ENCODE data around the gene PFKL. TPM values are rescaled to one million over a fixed set of nuclear protein-coding genes. Genes with fewer than 3 reads are reported as not detected.
A peak's percentile ranks its signal among the peaks of the same experiment; 100 is the strongest.
"Not testable (repeated sequence)": the region's sequence is repeated elsewhere in the genome, so short reads cannot be mapped to it uniquely, and the experiment has no call there.

Gene PFKL
- total RNA-seq, 1 experiment from 2014 or later = 70.6 TPM

DNA sequence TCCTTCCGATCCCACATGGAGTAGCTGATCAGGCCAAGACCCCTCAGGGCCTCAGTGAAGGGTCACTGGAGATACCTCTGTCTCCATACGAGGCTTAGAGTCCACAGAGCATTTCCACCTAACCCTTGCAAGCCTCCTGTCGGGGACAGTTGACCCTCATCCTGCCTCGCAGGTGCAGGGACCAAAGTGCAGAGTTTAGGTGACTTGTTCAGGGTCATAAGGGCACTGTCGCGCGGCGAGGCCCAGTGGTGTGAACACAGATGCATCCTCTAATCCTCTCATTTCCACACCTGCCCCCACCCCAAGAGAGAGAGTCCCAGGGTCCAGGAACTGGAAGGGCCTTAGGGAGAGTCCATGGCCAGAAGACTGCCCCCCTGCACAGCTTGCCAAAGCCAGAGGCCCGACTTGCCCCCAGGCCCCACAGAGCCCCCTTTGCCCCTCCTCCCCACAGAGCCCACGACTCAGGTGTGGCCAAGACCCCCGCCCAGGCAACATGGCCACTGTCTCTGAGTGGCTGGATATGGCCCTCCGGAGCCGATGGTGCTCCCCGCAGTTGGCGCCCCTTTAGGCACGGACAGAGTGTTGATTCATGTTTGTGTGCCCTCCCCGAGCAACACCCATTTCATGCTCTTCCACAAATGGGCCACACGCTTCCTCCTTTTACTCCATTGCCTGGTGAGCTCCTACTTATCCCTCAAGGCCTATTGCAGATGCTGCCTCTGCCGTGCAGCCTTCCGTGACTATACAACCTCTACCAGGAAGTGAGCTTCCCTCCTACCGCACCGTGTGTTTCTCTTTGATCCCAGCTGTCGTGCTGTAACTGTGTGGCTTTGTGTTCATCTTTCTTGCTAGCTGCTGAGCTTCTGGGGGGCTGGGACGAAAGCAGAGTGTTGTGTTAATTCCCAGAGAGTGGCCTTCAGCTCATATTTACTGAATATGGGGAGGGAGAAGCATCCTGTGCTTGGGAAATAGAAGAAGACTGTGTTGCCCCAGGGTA is 55.2 kb downstream of the PFKL start:
- no peak for DNase-seq (ENCODE audit: low read depth)

DNA sequence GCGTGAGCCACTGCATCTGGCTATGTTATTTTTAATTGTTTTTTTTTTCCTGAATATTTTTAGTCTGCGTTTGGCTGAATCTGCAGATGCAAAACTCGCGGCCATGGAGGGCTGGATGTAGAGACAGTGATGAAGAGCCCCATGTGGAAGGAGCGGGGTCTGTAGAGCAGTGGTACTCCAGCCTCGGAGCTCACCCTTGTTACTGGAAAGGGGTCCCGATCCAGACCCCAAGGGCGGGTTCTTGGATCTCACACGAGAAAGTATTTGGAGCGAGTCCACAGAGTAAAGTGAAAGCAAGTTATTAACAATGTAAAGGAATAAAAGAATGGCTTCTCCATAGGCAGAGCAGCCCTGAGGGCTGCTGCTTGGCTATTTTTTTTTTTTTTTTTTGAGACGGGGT is 56.3 kb downstream of the PFKL start:
- DNase-seq (ENCODE audit: low read depth) = no peak

DNA sequence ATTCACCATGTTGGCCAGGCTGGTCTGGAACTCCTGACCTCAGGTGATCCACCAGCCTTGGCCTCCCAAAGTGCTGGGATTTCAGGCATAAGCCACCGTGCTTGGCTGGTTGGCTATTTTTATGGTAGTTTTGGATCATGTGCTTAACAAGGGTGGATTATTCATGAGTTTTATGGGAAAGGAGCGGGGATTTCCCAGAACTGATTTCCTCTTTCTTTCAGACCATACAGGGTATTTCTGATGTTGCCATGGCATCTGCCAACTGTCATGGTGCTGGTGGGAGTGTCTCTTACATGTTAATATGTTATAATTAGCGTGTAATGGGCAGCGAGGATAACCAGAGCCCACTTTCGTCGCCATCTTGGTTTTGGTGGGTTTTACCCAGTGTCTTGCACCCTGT is 56.8 kb downstream of the PFKL start:
- DNase-seq (ENCODE audit: low read depth) = no peak

DNA sequence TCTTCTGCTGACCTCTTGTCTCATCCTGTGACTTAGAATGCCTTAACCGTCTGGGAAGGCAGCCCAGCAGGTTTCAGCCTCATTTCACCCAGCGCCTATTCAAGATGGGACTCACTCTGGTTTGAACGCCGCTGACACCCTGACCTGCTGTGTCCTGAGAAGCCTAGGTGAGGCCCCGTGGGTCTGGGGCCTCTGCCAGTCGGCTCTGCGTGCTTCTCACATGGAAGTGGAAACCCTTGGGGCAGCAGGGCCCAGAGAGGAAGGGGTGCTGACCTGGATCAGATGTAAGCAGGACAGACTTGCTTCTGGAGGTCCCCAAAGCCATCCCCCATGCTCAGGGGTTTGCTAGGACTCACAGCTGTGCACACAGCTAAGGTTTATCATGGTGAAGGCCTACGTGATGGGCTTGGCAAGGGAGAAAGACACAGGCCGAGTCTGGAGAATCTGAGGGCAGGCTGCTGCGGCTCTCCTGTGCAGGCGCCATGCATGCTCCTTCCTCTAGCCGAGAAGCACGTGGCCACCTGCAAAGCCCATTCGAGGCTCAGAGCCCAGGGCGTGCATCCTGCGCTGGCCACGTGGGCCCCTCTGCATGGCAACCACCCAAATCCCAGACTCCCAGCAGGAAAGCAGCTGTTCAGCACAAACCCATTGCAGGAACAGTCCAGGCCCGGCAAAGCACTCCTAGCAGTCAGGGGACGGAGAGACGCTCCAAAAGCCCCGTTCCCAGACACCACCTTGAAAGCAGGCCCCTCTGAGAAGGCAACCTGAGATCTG is 57.4 kb downstream of the PFKL start:
- no peak for DNase-seq (ENCODE audit: low read depth)

DNA sequence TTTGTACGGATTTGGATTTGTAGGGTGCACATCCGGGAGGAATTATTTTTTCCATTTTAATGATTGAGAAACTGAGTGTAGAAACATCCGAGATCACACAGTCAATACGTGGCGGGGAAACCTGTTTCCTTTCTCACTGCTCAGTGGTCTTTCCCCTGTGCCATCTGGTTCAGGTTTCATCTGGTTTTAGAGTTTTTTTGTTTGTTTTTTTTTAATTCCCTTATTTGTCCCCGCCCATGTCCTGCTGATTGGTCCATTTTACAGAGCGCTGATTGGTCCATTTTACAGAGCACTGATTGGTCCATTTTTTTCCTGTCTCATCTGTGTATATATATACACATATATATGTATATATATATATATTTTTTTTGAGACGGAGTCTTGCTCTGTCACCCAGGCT is 59.5 kb downstream of the PFKL start:
- no peak for DNase-seq (ENCODE audit: low read depth)

DNA sequence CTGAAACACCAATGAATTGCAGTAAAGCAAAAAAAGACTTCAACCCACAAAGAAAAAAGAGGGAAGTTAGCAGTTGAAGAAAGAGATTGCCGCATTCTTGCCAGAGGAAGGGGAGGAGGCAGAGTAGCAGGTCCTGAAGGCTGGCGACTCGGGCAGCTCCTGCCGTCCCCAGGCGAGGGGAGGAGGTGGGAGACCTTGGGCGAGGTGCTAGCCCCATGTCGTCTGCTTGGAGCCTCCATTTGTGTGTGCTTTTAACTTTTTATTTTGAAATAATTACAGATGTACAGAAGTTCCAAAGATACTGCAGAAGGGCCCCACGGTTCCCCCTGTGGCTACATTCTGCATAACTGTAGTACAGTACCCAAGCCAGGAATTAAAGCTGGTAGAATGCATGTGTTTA is 60.3 kb downstream of the PFKL start:
- no peak for DNase-seq (ENCODE audit: low read depth)

DNA sequence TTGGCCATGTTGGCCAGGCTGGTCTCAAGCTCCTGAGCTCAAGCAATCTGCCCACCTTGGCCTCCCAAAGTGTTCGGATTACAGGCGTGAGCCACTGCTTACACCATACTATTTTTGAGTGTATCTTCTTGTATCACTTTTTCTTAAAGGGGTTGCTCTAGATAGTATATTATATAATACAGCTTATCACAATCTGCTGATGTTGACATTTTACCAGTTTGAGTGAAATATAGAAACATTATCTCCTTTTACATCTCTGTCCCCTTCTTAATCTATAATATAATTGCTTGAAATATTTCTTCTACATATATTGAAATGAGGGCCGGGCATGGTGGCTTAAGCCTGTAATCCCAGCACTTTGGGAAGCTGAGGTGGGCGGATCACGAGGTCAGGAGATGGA is 62.0 kb downstream of the PFKL start:
- DNase-seq (ENCODE audit: low read depth) = not testable (repeated sequence)

DNA sequence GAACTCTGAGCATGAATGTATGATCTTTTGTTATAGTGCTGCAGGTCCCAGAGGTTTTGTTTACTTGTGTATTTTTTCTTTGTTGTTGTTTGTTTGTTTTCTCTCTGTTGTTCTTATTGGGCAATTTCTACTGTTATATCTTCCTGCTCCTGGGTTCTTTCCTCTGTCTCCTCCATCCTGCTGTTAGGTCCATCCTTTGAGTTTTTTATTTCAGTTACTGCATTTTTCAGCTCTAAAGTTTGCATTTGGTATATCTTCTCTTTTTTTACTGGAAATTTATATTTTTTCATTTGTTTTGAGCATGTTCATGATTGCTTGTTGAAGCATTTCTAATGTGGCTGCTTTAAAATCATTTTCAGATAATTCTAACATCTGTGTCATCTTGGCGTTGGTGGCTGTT is 63.4 kb downstream of the PFKL start:
- DNase-seq (ENCODE audit: low read depth) = no peak

DNA sequence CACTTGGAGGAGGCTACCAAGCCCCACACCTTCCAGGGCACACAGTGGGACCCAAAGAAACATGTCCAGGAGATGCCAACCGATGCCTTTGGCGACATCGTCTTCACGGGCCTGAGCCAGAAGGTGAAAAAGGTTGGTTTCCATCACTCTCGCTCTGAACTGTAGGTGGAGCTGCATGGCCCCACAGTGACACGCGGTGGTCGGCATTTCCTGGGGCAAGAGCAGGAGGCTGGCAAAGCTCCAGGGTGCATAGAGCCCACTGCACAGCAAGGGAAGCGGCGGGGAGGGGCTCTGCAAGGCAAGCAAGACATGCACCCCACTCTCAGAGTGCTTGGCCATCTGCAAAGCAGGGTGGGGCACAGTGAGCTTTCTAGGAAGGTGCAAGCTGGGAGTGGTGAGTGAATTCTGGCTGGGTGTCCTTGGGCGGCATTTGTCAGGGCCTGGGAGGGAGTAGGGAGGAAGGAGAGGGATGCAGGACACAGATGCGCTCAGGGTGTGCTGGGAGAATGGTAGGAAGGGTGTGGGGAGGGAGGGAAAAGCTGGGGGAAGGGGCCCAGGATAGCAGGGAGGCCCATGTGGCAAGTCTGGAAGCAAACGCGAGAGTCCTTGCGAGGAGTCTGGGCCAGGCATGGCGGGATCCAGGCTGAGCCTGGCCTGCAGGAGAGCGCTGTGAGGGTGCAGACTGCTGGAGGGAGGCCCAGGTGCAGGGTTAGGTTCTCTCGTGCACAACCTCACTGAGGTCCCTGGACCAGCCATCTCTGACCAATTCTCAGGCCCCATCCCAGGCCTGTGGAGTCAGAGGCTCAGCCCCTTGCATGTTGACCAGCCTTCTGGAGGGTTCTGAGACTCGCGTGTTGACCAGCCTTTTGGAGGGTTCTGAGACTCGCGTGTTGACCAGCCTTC is 64.5 kb downstream of the PFKL start:
- no peak for DNase-seq (ENCODE audit: low read depth)

DNA sequence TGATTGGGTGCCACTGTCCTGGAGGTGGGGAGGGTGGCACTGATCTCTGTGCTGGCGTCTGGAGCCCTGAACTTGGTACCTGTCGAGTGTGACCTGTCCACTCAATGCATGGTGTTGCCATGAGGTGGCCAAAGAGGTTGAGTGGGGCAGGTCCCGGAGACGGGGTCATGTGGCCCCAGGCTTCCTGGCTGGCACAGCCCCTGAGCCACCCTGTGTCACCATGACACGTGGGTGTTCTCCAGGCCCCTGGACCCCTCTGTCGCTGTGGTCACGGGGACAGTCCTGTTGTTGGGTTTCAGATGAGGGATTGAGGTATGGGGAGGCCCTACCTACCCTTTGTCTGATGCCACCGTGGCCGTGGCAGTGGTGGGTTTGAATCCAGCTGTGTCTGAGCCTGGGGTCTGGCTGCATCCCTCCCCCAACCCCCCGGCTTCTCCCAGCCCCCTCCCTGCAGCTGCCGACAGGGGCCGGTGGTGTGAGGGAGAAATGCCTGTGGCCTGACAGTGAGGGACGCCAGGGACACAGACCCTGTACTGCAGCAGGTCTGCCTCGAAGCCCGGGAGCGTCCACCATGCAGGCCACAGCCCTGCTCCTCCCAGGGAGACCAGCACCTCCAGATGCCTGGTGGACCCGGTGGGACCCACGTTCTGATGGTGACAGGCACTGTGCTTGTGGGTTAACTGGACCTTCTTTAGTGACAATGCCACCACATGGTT is 65.6 kb downstream of the PFKL start:
- no peak for DNase-seq (ENCODE audit: low read depth)

DNA sequence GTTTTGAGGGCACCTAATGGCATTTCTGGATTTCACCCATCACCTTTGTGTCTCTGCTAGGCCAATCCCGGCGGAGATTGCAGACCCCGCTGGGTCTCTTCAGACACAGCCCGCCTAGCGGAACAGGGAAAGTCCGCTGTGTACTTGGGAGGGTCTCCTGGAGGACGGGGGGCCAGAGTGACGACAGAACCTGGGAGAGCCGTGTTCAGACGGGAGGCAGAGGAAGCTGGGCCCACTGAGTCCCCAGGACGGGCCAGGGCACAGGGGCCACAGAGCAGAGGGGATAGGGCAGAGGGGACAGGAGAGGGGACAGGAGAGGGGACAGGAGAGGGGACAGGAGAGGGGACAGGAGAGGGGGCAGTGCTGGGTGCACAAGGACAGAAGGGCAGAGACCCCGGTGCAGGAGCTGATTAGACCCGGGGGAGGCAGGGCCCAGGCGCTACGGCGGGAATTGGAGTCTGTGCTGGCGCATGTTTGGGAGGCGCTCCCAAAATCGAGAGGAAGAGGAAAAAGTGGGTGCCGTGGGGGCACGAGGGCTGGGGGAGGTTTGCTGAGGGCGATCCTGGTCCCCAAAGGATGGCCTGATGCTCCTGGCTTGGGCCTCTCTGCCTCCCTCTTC is 66.2 kb downstream of the PFKL start:
- DNase-seq (ENCODE audit: low read depth) = no peak

DNA sequence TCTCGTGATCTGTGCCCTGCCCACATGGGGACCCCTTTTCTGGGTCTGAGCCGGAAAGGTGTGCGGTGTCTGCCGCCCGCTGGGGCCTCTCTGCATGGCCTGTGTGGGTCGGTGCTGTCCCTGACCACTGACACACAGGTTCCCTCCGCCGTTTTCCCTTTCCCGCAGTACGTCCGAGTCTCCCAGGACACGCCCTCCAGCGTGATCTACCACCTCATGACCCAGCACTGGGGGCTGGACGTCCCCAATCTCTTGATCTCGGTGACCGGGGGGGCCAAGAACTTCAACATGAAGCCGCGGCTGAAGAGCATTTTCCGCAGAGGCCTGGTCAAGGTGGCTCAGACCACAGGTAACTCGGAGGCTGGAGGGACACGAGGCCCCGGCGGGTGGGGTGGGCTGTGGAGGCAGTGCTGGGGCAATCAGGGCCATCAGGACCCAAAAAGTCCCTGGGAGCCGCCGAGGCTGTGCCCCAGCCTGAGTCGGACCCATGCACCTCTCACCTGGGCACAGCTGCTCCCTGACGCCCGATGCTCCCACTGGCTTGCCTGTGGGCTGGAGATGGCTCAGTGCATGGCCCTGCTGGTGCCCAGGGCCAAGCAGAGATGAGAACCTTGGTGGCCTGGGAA is 66.8 kb downstream of the PFKL start:
- DNase-seq (ENCODE audit: low read depth) = no peak

DNA sequence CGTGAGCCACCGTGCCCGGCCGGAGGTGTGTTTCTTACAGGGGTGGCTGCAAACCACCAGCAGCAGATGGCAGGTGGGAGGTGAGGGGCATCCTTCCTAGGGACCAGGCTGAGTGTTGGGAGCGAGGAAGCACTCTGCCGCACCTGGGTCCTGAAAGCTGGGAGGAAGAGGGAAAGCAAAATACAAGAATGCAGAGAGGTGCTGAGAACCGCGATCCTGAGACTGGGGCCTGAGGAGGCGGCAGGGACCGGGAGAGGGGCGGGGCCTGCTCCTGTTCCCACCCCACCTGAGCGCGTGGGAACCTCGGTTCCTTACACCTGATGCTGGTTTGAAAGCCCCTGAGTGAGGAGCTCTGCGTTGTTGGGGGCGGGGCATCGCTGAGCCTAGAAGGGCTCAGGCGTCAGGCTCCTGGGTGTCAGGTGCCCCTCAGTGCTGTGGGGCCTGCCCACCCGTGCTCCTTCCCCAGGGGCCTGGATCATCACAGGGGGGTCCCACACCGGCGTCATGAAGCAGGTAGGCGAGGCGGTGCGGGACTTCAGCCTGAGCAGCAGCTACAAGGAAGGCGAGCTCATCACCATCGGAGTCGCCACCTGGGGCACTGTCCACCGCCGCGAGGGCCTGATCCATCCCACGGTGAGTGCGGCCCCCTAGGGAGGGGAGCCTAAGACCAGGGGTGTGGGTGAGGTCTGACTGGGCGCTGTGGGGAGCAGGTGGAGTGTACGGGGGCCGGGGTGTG is 69.0 kb downstream of the PFKL start:
- DNase-seq (ENCODE audit: low read depth) = no peak

DNA sequence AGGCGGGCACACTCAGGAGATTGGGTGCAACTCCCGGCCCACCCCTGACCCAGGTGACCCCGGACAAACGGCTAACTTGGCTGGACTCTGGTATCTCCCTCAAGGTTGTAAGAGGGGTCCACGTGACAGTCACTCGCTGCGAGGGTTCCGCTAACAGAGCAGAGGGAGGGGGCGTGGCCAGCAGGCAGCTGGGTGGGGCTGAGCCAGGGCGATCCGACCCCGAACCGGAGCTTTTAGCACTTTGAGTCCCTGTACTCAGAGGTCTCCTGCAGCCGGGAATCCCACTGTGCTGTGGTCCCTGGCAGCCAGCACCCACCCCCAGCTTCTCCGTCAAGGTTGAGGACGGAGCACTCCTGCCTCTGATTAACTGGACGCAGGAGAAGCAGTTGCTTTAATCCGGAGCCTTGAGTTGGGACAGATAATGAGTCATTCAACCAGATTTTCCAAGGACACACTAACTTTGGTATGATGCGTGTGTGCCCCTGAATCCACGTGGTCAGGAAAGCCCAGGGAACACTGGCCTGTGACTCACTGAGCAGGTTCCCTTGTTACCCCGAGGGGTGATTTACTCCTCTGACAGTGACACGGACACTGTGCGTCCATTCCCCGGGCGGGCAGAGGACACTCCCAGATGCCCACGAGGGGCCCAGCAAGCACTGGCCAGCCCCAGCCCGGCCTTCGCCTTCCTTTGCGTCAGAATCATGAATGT is 70.3 kb downstream of the PFKL start:
- DNase-seq (ENCODE audit: low read depth) = peak; percentile 46

DNA sequence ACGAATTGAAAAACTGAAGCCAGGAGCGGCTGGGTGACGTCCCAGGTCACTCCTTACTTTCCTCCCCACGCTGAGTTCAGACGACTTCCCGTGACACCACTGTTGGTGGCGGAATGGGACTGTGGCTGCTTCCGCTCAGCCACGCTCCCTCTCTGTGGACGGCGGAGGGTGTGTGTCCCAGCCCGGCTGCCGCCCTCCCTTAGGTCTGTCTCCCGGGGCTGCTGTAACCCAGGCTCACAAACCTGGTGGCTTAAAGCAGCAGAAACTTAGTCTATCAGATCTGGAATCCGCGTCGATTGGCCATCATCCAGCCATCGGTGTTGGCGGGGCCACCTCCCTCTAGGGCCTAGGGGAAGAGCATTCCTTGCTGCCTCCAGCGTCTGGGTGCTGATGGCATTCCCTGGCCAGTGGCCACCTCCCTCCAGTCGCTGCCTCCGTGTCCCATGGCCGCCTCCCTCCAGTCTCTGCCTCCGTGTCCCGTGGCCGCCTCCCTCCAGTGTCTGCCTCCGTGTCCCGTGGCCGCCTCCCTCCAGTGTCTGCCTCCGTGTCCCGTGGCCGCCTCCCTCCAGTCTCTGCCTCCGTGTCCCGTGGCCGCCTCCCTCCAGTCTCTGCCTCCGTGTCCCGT is 71.0 kb downstream of the PFKL start:
- DNase-seq (ENCODE audit: low read depth) = no peak

DNA sequence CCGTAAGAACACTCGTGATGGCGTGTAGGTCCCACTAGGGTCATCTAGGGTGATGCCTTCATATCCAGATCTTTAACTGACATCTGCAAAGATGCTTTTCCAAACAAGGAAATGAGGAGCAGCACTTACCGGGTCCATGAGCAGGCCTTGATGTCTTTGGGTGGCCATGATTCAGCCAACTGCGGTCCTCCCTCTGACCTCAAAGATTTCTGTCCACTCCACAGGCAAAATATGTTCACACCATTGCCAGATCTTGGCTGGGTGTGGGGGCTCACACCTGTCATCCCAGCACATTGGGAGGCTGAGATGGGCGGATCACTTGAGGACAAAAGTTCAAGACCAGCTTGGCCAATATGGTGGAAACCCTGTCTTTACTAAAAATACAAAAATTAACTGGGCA is 71.7 kb downstream of the PFKL start:
- no peak for DNase-seq (ENCODE audit: low read depth)

DNA sequence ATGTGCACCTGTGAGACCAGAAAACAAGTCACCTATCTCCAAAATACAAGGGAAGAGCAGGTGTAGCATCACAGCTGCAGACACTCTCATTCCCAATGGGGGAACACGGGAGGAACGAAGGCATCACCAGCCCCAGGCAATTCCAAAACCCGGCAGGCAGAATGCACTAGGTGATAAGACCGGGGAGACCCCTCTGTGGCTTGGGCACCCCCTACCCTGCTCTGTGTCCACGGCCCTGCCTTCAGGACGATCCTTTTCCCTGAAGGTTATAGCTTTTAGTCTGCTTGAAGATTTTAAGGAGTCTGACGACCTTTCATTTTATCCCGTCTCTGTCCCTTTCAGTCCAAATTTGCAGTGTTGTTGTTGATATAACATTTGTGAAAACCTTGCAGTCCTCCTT is 72.8 kb downstream of the PFKL start:
- DNase-seq (ENCODE audit: low read depth) = no peak
